OCI-LY7 (cell line): ENCODE data around the gene MAB21L3. TPM values are rescaled to one million over a fixed set of nuclear protein-coding genes. Genes with fewer than 3 reads are reported as not detected.

ENCODE experiments used
- BruUV-seq: library from RNA; stranded (reverse); fragments of 400-500 nt; replicated peaks from 2 replicates; lab custom pipeline; 2021; lab: Mats Ljungman, UMichigan
- CTCF ChIA-PET: fragments of 300-600 bp; sonication (Branson Sonifier 250); formaldehyde crosslinking; loops from one replicate; lab custom pipeline; 2022; ENCODE audit warnings: antibody characterized with exemption; ENCODE audit not compliant: unreplicated experiment; lab: Charles Lee
- POLR2A ChIA-PET: fragments of 300-600 bp; sonication (Branson Sonifier 250); formaldehyde crosslinking; loops from one replicate; lab custom pipeline; 2022; ENCODE audit warnings: antibody characterized with exemption; lab: Charles Lee
- DNase-seq: peaks from one replicate; pipeline ENCODE4 v3.0.0-alpha.2; 2015; ENCODE audit warnings: low spot score
- H2AFZ ChIP-seq: fragments of 200-600 bp; sonication (generic), shearing (Covaris generic); 2 replicates; pipeline ENCODE4 v1.6.1; 2014; ENCODE audit warnings: mild to moderate bottlenecking, antibody characterized with exemption, low read length, moderate library complexity
- H3K27ac ChIP-seq: fragments of 200-600 bp; sonication (generic); 2 replicates; pipeline ENCODE4 v1.5.1; 2014; ENCODE audit warnings: mixed run types, low read depth, mild to moderate bottlenecking, moderate library complexity, low read length, inconsistent platforms; ENCODE audit not compliant: poor library complexity, severe bottlenecking
- H3K36me3 ChIP-seq: fragments of 200-600 bp; sonication (generic); 2 replicates; pipeline ENCODE4 v1.6.1; 2014; ENCODE audit warnings: mild to moderate bottlenecking, antibody characterized with exemption, low read length, moderate library complexity, mixed read lengths; ENCODE audit not compliant: insufficient read depth
- H3K4me1 ChIP-seq: fragments of 200-600 bp; sonication (generic); 2 replicates; pipeline ENCODE4 v1.5.1; 2014; ENCODE audit warnings: mild to moderate bottlenecking, low read length; ENCODE audit not compliant: insufficient read depth, poor library complexity, severe bottlenecking
- H3K4me2 ChIP-seq: fragments of 200-600 bp; sonication (generic); 2 replicates; pipeline ENCODE4 v1.6.1; 2014; ENCODE audit warnings: mild to moderate bottlenecking, low read length
- H3K4me3 ChIP-seq: fragments of 200-600 bp; sonication (generic); 2 replicates; pipeline ENCODE4 v1.5.1; 2014; ENCODE audit warnings: mild to moderate bottlenecking, low read depth, low read length; ENCODE audit not compliant: poor library complexity, severe bottlenecking
- H3K79me2 ChIP-seq: fragments of 200-600 bp; sonication (generic); 2 replicates; pipeline ENCODE4 v1.6.1; 2016; ENCODE audit warnings: low read depth, mild to moderate bottlenecking, low read length, moderate library complexity, mixed read lengths; ENCODE audit not compliant: insufficient read depth
- H3K9me2 ChIP-seq: fragments of 200-600 bp; sonication (generic); 2 replicates; pipeline ENCODE4 v1.6.1; 2016; ENCODE audit warnings: mild to moderate bottlenecking, low read length, mixed read lengths; ENCODE audit not compliant: insufficient read depth
- H3K9me3 ChIP-seq: fragments of 200-600 bp; sonication (generic); 2 replicates; pipeline ENCODE4 v1.6.1; 2014; ENCODE audit warnings: mild to moderate bottlenecking, mixed run types, low read length, mixed read lengths
- H4K20me1 ChIP-seq: fragments of 200-600 bp; sonication (generic); 2 replicates; pipeline ENCODE4 v1.6.1; 2014; ENCODE audit warnings: mild to moderate bottlenecking, antibody characterized with exemption, low read length, moderate library complexity, mixed read lengths; ENCODE audit not compliant: insufficient read depth
- EZH2phosphoT487 ChIP-seq: fragments of 200-600 bp; sonication (generic); IDR thresholded peaks from 2 replicates; pipeline ENCODE4 v1.6.1; 2018; ENCODE audit warnings: low read depth, borderline replicate concordance, mild to moderate bottlenecking, mixed run types, antibody characterized with exemption, low read length, moderate library complexity, mixed read lengths
- intact Hi-C: fragments of 100-400 bp; cut with micrococcal nuclease; formaldehyde crosslinking; loops from one replicate; pipeline ENCODE4 v1.10.0; 2022; ENCODE audit not compliant: unreplicated experiment
- total RNA-seq, 2 experiments: library from RNA; depleted of rRNA in 1 of 2; stranded (reverse); fragments of >200 nt in 1 of 2; shearing (Covaris generic) in 1 of 2; gene quantifications; 2 replicates each; pipeline ENCODE4 v1.2.3, GENCODE V29; 2014 to 2022
- TF ChIP-seq, protein P1 (sequence below): fragments of 200-600 bp; sonication (generic); conservative IDR thresholded peaks from 2 replicates; pipeline ENCODE4 v1.5.1; 2014; ENCODE audit warnings: mild to moderate bottlenecking, antibody characterized with exemption, low read length, moderate library complexity, mixed read lengths

The MAB21L3 gene
- total RNA-seq, 2 experiments from 2014 or later = not detected

DNA sequence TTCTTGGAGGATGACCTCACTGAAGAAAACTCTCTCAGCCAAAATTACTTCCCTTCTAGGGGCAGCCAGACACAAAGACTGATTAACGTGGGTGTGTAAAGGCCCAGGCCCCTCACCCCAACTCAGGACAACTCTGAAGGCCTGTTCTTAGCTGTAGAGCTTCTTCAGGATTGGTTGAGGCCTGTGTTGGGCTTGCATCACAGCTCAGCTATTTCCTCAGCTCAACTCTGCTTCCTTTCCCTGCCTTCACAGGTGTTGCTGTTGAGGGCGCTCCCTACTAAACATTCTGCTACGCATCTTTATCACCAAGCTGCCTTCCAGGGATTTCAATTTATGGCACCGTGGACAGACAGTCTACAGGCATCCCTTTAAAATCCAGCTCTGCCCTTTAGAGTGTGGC lies 36.8 kb downstream of the MAB21L3 start:
- no peak overlapping the region for H3K27ac ChIP-seq
- no peak overlapping the region for H3K4me2 ChIP-seq
- no peak overlapping the region for H3K4me3 ChIP-seq
- BruUV-seq = no TSS peak
- peaks cover 17% of the 10 kb centered on the region for H3K9me3 ChIP-seq
- intact Hi-C loops = no loop called here
- no peaks in the 10 kb centered on the region for H3K36me3 ChIP-seq
- ChIA-PET POLR2A (interaction anchor here (0.5 to 1.1 kb wide), 3 partner anchors 18 to 188 kb away, joined by 3 read pairs; no protein-coding TSS in a partner anchor), CTCF (interaction anchor here (0.7 to 1.4 kb wide), 2 partner anchors 338 to 350 kb away, joined by 3 to 4 read pairs; no protein-coding TSS in a partner anchor)
- H4K20me1 ChIP-seq = no peaks in the 10 kb centered on the region
- no peak overlapping the region for H2AFZ ChIP-seq
- H3K79me2 ChIP-seq = no peaks in the 10 kb centered on the region
- DNase-seq = no peak
- H3K9me2 ChIP-seq = no peaks in the 10 kb centered on the region
- peaks cover 11% of the 10 kb centered on the region for H3K4me1 ChIP-seq
- TF ChIP-seq EZH2phosphoT487 = no peak
- TF ChIP-seq, protein P1, sequence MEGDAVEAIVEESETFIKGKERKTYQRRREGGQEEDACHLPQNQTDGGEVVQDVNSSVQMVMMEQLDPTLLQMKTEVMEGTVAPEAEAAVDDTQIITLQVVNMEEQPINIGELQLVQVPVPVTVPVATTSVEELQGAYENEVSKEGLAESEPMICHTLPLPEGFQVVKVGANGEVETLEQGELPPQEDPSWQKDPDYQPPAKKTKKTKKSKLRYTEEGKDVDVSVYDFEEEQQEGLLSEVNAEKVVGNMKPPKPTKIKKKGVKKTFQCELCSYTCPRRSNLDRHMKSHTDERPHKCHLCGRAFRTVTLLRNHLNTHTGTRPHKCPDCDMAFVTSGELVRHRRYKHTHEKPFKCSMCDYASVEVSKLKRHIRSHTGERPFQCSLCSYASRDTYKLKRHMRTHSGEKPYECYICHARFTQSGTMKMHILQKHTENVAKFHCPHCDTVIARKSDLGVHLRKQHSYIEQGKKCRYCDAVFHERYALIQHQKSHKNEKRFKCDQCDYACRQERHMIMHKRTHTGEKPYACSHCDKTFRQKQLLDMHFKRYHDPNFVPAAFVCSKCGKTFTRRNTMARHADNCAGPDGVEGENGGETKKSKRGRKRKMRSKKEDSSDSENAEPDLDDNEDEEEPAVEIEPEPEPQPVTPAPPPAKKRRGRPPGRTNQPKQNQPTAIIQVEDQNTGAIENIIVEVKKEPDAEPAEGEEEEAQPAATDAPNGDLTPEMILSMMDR = no peak

DNA sequence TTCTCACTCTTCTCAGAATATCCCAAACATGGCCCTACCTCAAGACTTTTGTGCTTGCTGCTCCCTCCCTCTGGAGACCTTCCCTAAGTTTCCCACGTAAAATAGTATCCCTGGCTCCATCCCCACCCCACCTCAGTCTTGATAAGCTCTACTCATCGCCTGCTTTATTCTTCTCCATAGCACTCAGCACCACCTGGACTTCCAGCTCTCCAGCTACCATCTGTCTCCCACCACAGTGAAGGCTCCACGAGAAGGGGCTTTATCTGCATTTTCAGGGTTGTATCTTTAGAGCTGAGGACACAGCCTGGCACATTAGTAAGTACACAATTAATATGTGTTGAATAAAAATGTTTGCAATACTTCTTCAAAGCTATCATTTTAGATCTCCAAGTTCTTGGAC lies 37.8 kb downstream of the MAB21L3 start:
- intact Hi-C loops = no loop called here
- Histone ChIP-seq H3K9me2 (no peaks in the 10 kb centered on the region), H3K36me3 (no peaks in the 10 kb centered on the region), H2AFZ (no peak overlapping the region), H3K4me3 (no peak overlapping the region), H3K27ac (no peak overlapping the region), H4K20me1 (no peaks in the 10 kb centered on the region), H3K9me3 (peaks cover 13% of the 10 kb centered on the region), H3K4me1 (peaks cover 11% of the 10 kb centered on the region), H3K4me2 (no peak overlapping the region), H3K79me2 (no peaks in the 10 kb centered on the region)
- BruUV-seq = no TSS peak
- no peak for TF ChIP-seq EZH2phosphoT487
- TF ChIP-seq, protein P1 = no peak
- ChIA-PET POLR2A (interaction anchor here (0.6 to 1.3 kb wide), 5 partner anchors 9 to 1216 kb away, joined by 3 to 4 read pairs (median 3); no protein-coding TSS in a partner anchor), CTCF (interaction anchor here (1.0 kb wide), 1 partner anchor 337 kb away, joined by 3 read pairs; no protein-coding TSS in a partner anchor)
- no peak for DNase-seq

DNA sequence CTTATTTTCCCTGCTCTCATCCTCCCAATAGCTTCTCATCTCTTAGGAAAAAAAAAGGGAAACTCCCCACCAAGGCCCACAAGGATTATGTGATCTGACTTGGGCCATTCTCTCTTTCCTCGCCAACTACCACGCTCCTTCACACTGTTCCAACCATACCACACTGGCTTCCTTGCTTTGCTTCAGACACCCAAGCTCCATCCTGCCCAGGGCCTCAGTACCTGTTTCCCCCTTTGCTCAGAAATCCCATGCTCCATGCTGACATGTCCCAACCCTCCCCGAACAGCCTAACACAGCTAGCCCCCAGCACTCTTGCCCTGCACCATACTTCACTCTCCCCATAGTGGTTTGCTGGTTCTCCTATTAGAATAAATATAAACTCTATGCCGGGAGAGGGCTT lies 39.2 kb downstream of the MAB21L3 start:
- Histone ChIP-seq H3K4me2 (no peak overlapping the region), H3K9me2 (no peaks in the 10 kb centered on the region), H4K20me1 (no peaks in the 10 kb centered on the region), H3K9me3 (peaks cover under 1% of the 10 kb centered on the region; the same call in 1 of the 2 replicates), H2AFZ (no peak overlapping the region), H3K79me2 (no peaks in the 10 kb centered on the region), H3K4me3 (no peak overlapping the region), H3K4me1 (peaks cover 11% of the 10 kb centered on the region), H3K27ac (no peak overlapping the region), H3K36me3 (no peaks in the 10 kb centered on the region)
- ChIA-PET CTCF (interaction anchor here (0.6 to 0.7 kb wide), 2 partner anchors 9 to 12 kb away, joined by 3 to 4 read pairs; no protein-coding TSS in a partner anchor), POLR2A (interaction anchor here (0.5 to 0.7 kb wide), 3 partner anchors 82 to 348 kb away, joined by 3 to 4 read pairs (median 4); no protein-coding TSS in a partner anchor)
- no TSS peak for BruUV-seq
- intact Hi-C loops = loop anchor here (5.0 kb wide), 1 partner anchor 227 kb away; no protein-coding TSS in a partner anchor
- TF ChIP-seq, protein P1 = no peak
- no peak for DNase-seq
